NT2/D1 (cell line): ENCODE measurements around the gene BUD23.

Source experiments
- DNase-seq: peaks from one replicate; pipeline ENCODE4 v3.0.0-alpha.2; 2011; ENCODE audit warnings: low read depth, low spot score
- H3K27me3 ChIP-seq: 2 replicates; pipeline ENCODE4 v1.6.0; 2011; ENCODE audit warnings: mild to moderate bottlenecking; ENCODE audit not compliant: insufficient read length, insufficient read depth
- H3K36me3 ChIP-seq: 2 replicates; pipeline ENCODE4 v1.6.1; 2011; ENCODE audit warnings: mild to moderate bottlenecking, low read length, mixed read lengths; ENCODE audit not compliant: insufficient read depth, insufficient read length
- H3K4me1 ChIP-seq: 2 replicates; pipeline ENCODE4 v1.5.1; 2011; ENCODE audit not compliant: insufficient read depth, insufficient read length
- H3K4me3 ChIP-seq: 2 replicates; pipeline ENCODE4 v1.5.1; 2011; ENCODE audit warnings: low read depth; ENCODE audit not compliant: insufficient read length
- H3K9ac ChIP-seq: 2 replicates; pipeline ENCODE4 v1.6.0; 2011; ENCODE audit warnings: low read depth; ENCODE audit not compliant: insufficient read length
- H3K9me3 ChIP-seq: 2 replicates; pipeline ENCODE4 v1.5.1; 2011; ENCODE audit warnings: mild to moderate bottlenecking, low read length; ENCODE audit not compliant: insufficient read depth
- SUZ12 ChIP-seq: IDR thresholded peaks from 2 replicates; pipeline ENCODE4 v1.6.1; 2011; ENCODE audit not compliant: insufficient read length, insufficient read depth; ENCODE audit errors: extremely low read depth
- YY1 ChIP-seq: IDR thresholded peaks from 2 replicates; pipeline ENCODE4 v1.6.1; 2011; ENCODE audit not compliant: insufficient read length, insufficient read depth
- ZNF274 ChIP-seq: IDR thresholded peaks from 2 replicates; pipeline ENCODE4 v1.6.1; 2011; ENCODE audit warnings: mild to moderate bottlenecking, low read depth, low read length

BUD23 gene

GRCh38 chr7:73735528-73735905, 52.1 kb downstream of the BUD23 start:
- no peaks in the 10 kb centered on the region for H3K9me3 ChIP-seq
- peaks cover 4% of the 10 kb centered on the region for H3K4me1 ChIP-seq
- H3K9ac ChIP-seq, result peak overlapping the region; percentile 21
- peaks cover 20% of the 10 kb centered on the region for H3K36me3 ChIP-seq
- DNase-seq, result no peak
- no peak for TF ChIP-seq ZNF274
- TF ChIP-seq SUZ12, result no peak
- TF ChIP-seq YY1, result no peak
- H3K4me3 ChIP-seq, result no peak overlapping the region
- H3K27me3 ChIP-seq, result peaks cover 4% of the 10 kb centered on the region

GRCh38 chr7:73736885-73737284, 53.5 kb downstream of the BUD23 start:
- Histone ChIP-seq H3K9me3 (no peaks in the 10 kb centered on the region), H3K4me1 (peaks cover 4% of the 10 kb centered on the region), H3K9ac (no peak overlapping the region), H3K27me3 (peaks cover 4% of the 10 kb centered on the region), H3K36me3 (peaks cover 20% of the 10 kb centered on the region), H3K4me3 (no peak overlapping the region)
- no peak for DNase-seq
- TF ChIP-seq ZNF274, result no peak
- no peak for TF ChIP-seq SUZ12
- no peak for TF ChIP-seq YY1

GRCh38 chr7:73737491-73738219, 54.3 kb downstream of the BUD23 start:
- no peak for DNase-seq
- H3K27me3 ChIP-seq, result peaks cover 4% of the 10 kb centered on the region
- TF ChIP-seq YY1 (no peak), SUZ12 (no peak), ZNF274 (no peak)
- peak overlapping the region; percentile 16 for H3K9ac ChIP-seq
- H3K4me3 ChIP-seq, result peak overlapping the region; percentile 84
- H3K4me1 ChIP-seq, result peaks cover 4% of the 10 kb centered on the region
- H3K36me3 ChIP-seq, result peaks cover 20% of the 10 kb centered on the region
- H3K9me3 ChIP-seq, result no peaks in the 10 kb centered on the region

GRCh38 chr7:73738220-73738611, 54.8 kb downstream of the BUD23 start:
- peaks cover 4% of the 10 kb centered on the region for H3K4me1 ChIP-seq
- peaks cover 20% of the 10 kb centered on the region for H3K36me3 ChIP-seq
- TF ChIP-seq SUZ12, result no peak
- no peak for TF ChIP-seq YY1
- peaks cover 4% of the 10 kb centered on the region for H3K27me3 ChIP-seq
- H3K9me3 ChIP-seq, result no peaks in the 10 kb centered on the region
- no peak for DNase-seq
- H3K4me3 ChIP-seq, result peak overlapping the region; percentile 84
- peak overlapping the region; percentile 90 for H3K9ac ChIP-seq

- peaks cover 4% of the 10 kb centered on the region for H3K27me3 ChIP-seq
- H3K36me3 ChIP-seq, result peaks cover 20% of the 10 kb centered on the region
- peak; percentile 98 for DNase-seq
- H3K4me3 ChIP-seq, result peak within 1 kb of the TSS; percentile 84
- peaks cover 4% of the 10 kb centered on the region for H3K4me1 ChIP-seq
- H3K9ac ChIP-seq, result peak within 1 kb of the TSS; percentile 90
- no peak for TF ChIP-seq YY1
- no peaks in the 10 kb centered on the region for H3K9me3 ChIP-seq
These were observed 55.4 kb downstream of the BUD23 start, which contains the start of gene ABHD11 for GRCh38 chr7:73738612-73739386. Gene ABHD11 (minus strand): TSS chr7:73738802. CDS start chr7:73738770, 32 bp downstream.

- H3K9me3 ChIP-seq, result no peaks in the 10 kb centered on the region
- no peak for DNase-seq
- H3K27me3 ChIP-seq, result peaks cover 4% of the 10 kb centered on the region
- TF ChIP-seq SUZ12 (no peak), ZNF274 (no peak), YY1 (no peak)
- peaks cover 20% of the 10 kb centered on the region for H3K36me3 ChIP-seq
- H3K4me3 ChIP-seq, result peak overlapping the region; percentile 60
- peaks cover 7% of the 10 kb centered on the region for H3K4me1 ChIP-seq
- peak overlapping the region; percentile 79 for H3K9ac ChIP-seq
These were observed 56.0 kb downstream of the BUD23 start for GRCh38 chr7:73739387-73739767.

- Histone ChIP-seq H3K4me1 (peaks cover 7% of the 10 kb centered on the region), H3K27me3 (peaks cover 4% of the 10 kb centered on the region), H3K36me3 (peaks cover 20% of the 10 kb centered on the region), H3K9me3 (no peaks in the 10 kb centered on the region), H3K9ac (no peak overlapping the region), H3K4me3 (no peak overlapping the region)
- no peak for TF ChIP-seq ZNF274
- no peak for TF ChIP-seq YY1
- no peak for TF ChIP-seq SUZ12
- DNase-seq, result no peak
These were observed 56.8 kb downstream of the BUD23 start for GRCh38 chr7:73740212-73740611.
